GM12878 (cell line): ENCODE data around the gene CD79A. TPM values are rescaled to one million over a fixed set of nuclear protein-coding genes. Genes with fewer than 3 reads are reported as not detected.

Experiments used
- ASH2L ChIP-seq: fragments of 300-600, 200-600 bp; sonication (generic); IDR thresholded peaks from 2 replicates; pipeline ENCODE4 v1.6.1; 2017; ENCODE audit warnings: low read depth, mild to moderate bottlenecking, borderline replicate concordance
- JUNB ChIP-seq: IDR thresholded peaks from 2 replicates; pipeline ENCODE4 v1.6.1; 2016; ENCODE audit warnings: antibody characterized with exemption, mild to moderate bottlenecking
- NFIC ChIP-seq: IDR thresholded peaks from 2 replicates; pipeline ENCODE4 v1.6.1; 2012; ENCODE audit warnings: low read depth, mild to moderate bottlenecking, inconsistent platforms, low read length, moderate library complexity
- RCOR1 ChIP-seq: conservative IDR thresholded peaks from 2 replicates; pipeline ENCODE4 v1.6.1; 2012; ENCODE audit warnings: low read depth, low read length, improper control_type of control experiment
- polyA plus RNA-seq, 11 experiments: library from polyadenylated mRNA; depleted of rRNA in 4 of 11; unstranded in 6 of 11; stranded (reverse) in 5 of 11; fragments of >200 nt; fragmentation: Nextera tagmentation in 4 of 11; fragmentation: Illumina TruSeq in 1 of 11; extraction: Ambion mirVana in 4 of 11; extraction: Trizol in 1 of 11; gene quantifications; 1 replicate in 1 of 11; 2 replicates in 10 of 11; pipeline versions ENCODE4 v1.2.1 to v1.2.3, GENCODE V29; 2011 to 2016; ENCODE audit warnings: inconsistent platforms in 2 of 11, missing spikeins in 2 of 11, low read depth in 1 of 11
- total RNA-seq, 4 experiments: library from RNA; depleted of rRNA in 3 of 4; stranded (reverse); fragments of >200 nt in 3 of 4; fragmentation: Illumina TruSeq in 1 of 4; extraction: Trizol in 1 of 4; gene quantifications; 2 replicates each; pipeline versions ENCODE4 v1.2.1 to v1.2.3, GENCODE V29; 2013 to 2021
- TF ChIP-seq, protein P1 (sequence below): IDR thresholded peaks from 2 replicates; pipeline ENCODE4 v1.6.1; 2012; ENCODE audit warnings: mild to moderate bottlenecking, low read depth, low read length
- TF ChIP-seq, protein P2 (sequence below): fragments of 450-650 bp; formaldehyde crosslinking; IDR thresholded peaks from 2 replicates; pipeline ENCODE4 v1.5.0; 2022; ENCODE audit warnings: mild to moderate bottlenecking, missing genetic modification characterization
- TF ChIP-seq, protein P3 (sequence below): fragments of 150-350 bp; IDR thresholded peaks from 2 replicates; pipeline ENCODE4 v1.6.1; 2016; ENCODE audit warnings: low read depth, low read length

The CD79A gene
- total and polyA plus RNA-seq, 10 of the 15 experiments (the other 5 are each of a cell fraction or from before 2014, with no cell fraction given), result 38.8 to 414 (median 282) TPM

DNA sequence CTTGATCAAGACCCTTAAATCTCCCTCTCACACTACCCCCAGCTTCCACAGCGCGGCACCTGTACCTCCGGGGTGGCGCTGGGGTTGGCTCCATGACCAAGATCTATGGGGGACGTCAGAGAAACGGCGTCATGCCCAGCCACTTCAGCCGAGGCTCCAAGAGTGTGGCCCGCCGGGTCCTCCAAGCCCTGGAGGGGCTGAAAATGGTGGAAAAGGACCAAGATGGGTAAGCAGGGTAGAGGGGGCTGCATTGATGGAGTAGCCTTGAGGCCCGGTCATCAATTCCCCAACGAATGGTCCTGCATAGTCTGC is 8.1 kb upstream of the CD79A start (continued):
- TF ChIP-seq, protein P1, sequence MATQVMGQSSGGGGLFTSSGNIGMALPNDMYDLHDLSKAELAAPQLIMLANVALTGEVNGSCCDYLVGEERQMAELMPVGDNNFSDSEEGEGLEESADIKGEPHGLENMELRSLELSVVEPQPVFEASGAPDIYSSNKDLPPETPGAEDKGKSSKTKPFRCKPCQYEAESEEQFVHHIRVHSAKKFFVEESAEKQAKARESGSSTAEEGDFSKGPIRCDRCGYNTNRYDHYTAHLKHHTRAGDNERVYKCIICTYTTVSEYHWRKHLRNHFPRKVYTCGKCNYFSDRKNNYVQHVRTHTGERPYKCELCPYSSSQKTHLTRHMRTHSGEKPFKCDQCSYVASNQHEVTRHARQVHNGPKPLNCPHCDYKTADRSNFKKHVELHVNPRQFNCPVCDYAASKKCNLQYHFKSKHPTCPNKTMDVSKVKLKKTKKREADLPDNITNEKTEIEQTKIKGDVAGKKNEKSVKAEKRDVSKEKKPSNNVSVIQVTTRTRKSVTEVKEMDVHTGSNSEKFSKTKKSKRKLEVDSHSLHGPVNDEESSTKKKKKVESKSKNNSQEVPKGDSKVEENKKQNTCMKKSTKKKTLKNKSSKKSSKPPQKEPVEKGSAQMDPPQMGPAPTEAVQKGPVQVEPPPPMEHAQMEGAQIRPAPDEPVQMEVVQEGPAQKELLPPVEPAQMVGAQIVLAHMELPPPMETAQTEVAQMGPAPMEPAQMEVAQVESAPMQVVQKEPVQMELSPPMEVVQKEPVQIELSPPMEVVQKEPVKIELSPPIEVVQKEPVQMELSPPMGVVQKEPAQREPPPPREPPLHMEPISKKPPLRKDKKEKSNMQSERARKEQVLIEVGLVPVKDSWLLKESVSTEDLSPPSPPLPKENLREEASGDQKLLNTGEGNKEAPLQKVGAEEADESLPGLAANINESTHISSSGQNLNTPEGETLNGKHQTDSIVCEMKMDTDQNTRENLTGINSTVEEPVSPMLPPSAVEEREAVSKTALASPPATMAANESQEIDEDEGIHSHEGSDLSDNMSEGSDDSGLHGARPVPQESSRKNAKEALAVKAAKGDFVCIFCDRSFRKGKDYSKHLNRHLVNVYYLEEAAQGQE, result no peak
- TF ChIP-seq, protein P2, sequence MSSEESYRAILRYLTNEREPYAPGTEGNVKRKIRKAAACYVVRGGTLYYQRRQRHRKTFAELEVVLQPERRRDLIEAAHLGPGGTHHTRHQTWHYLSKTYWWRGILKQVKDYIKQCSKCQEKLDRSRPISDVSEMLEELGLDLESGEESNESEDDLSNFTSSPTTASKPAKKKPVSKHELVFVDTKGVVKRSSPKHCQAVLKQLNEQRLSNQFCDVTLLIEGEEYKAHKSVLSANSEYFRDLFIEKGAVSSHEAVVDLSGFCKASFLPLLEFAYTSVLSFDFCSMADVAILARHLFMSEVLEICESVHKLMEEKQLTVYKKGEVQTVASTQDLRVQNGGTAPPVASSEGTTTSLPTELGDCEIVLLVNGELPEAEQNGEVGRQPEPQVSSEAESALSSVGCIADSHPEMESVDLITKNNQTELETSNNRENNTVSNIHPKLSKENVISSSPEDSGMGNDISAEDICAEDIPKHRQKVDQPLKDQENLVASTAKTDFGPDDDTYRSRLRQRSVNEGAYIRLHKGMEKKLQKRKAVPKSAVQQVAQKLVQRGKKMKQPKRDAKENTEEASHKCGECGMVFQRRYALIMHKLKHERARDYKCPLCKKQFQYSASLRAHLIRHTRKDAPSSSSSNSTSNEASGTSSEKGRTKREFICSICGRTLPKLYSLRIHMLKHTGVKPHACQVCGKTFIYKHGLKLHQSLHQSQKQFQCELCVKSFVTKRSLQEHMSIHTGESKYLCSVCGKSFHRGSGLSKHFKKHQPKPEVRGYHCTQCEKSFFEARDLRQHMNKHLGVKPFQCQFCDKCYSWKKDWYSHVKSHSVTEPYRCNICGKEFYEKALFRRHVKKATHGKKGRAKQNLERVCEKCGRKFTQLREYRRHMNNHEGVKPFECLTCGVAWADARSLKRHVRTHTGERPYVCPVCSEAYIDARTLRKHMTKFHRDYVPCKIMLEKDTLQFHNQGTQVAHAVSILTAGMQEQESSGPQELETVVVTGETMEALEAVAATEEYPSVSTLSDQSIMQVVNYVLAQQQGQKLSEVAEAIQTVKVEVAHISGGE, result no peak
- TF ChIP-seq, protein P3, sequence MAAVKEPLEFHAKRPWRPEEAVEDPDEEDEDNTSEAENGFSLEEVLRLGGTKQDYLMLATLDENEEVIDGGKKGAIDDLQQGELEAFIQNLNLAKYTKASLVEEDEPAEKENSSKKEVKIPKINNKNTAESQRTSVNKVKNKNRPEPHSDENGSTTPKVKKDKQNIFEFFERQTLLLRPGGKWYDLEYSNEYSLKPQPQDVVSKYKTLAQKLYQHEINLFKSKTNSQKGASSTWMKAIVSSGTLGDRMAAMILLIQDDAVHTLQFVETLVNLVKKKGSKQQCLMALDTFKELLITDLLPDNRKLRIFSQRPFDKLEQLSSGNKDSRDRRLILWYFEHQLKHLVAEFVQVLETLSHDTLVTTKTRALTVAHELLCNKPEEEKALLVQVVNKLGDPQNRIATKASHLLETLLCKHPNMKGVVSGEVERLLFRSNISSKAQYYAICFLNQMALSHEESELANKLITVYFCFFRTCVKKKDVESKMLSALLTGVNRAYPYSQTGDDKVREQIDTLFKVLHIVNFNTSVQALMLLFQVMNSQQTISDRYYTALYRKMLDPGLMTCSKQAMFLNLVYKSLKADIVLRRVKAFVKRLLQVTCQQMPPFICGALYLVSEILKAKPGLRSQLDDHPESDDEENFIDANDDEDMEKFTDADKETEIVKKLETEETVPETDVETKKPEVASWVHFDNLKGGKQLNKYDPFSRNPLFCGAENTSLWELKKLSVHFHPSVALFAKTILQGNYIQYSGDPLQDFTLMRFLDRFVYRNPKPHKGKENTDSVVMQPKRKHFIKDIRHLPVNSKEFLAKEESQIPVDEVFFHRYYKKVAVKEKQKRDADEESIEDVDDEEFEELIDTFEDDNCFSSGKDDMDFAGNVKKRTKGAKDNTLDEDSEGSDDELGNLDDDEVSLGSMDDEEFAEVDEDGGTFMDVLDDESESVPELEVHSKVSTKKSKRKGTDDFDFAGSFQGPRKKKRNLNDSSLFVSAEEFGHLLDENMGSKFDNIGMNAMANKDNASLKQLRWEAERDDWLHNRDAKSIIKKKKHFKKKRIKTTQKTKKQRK, result no peak
- TF ChIP-seq RCOR1, result no peak
- no peak for TF ChIP-seq JUNB
- no peak for TF ChIP-seq ASH2L
- TF ChIP-seq NFIC, result no peak
